Measurements from ENCODE around the gene DAPP1. TPM values are rescaled to one million over a fixed set of nuclear protein-coding genes. Genes with fewer than 3 reads are reported as not detected.
A peak's percentile ranks its signal among the peaks of the same experiment; 100 is the strongest.

The DAPP1 gene
- total and polyA plus RNA-seq, 10 of the 15 experiments (the other 5 are each of a cell fraction or from before 2014, with no cell fraction given): 46.5 to 147 (median 74.2) TPM

DNA sequence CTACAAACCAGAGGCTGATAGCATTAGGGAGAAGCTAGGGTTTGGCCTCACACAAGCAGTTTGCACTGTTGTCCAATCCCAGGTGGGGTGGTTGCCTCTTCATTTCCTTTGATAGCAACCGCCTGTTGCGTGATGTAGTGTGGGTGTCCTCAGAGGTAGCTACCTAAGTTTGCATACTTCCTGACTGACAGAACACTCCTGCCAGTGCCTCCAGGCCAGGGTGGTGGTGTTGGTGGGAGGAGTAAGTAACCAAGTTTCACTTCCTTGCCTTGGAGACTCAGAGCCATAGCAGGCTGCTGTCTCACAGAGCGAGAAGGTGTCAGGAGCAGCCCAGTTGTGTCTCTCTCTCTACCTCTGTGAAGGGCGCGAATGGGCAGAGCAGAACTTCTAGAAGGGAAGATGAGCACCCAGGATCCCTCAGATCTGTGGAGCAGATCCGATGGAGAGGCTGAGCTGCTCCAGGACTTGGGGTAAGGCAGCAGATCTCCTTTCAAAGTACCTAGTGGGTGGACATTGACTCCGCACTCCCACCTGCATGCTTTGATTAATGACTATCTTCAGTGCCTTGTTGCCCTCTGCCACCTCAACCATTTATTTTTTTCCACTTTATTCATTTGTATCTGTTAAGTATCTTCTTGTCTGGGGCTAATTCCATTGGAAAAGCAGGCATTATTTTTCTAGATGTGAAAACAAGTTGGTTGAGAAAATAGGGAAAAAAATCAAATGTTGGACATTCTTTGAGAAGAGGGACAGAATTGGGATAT, at the start of gene DAPP1 (continued):
- no peak for TF ChIP-seq GABPA (IDR thresholded peaks at IDR 0.05; ENCODE audit: low read depth)
- no peak for TF ChIP-seq HDAC2 (IDR thresholded peaks at IDR 0.05)
- peak; percentile 56; the same call in 1 of the 2 replicates for TF ChIP-seq CREM (IDR thresholded peaks at IDR 0.05; ENCODE audit: low read depth)
- peak; percentile 16; the same call in 1 of the 2 replicates for TF ChIP-seq STAT1 (conservative IDR thresholded peaks at IDR 0.05)
- TF ChIP-seq, protein P1, sequence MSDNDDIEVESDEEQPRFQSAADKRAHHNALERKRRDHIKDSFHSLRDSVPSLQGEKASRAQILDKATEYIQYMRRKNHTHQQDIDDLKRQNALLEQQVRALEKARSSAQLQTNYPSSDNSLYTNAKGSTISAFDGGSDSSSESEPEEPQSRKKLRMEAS (IDR thresholded peaks at IDR 0.05; ENCODE audit: low read depth, low read length): 0 out of 2 replicates have a peak, but pooled peaks have one; percentile 35
- TF ChIP-seq BMI1 (IDR thresholded peaks at IDR 0.05; ENCODE audit: borderline replicate concordance): no peak
- no peak for TF ChIP-seq SIX5 (IDR thresholded peaks at IDR 0.05; ENCODE audit: low read depth, low read length, severe bottlenecking)
- no peak for TF ChIP-seq NR2C2 (IDR thresholded peaks at IDR 0.05; ENCODE audit: borderline replicate concordance, control insufficient read depth, insufficient read length, low read depth)
- TF ChIP-seq MEF2B (IDR thresholded peaks at IDR 0.05; ENCODE audit: partially characterized antibody, poor library complexity, severe bottlenecking): no peak
- peak; percentile 91; the same call in 1 of the 2 replicates for TF ChIP-seq WRNIP1 (IDR thresholded peaks at IDR 0.05; ENCODE audit: borderline replicate concordance, low read depth, low read length)
- peak; percentile 28; the same call in 1 of the 2 replicates for TF ChIP-seq ZBED1 (IDR thresholded peaks at IDR 0.05; ENCODE audit: borderline replicate concordance)
- peak; percentile 99 for TF ChIP-seq SPI1 (IDR thresholded peaks at IDR 0.05; ENCODE audit: borderline replicate concordance, insufficient read depth, low read depth, low read length)
- peak; percentile 65; the same call in 1 of the 2 replicates for TF ChIP-seq MTA3 (IDR thresholded peaks at IDR 0.05; ENCODE audit: borderline replicate concordance, low read length)
- TF ChIP-seq, protein P2, sequence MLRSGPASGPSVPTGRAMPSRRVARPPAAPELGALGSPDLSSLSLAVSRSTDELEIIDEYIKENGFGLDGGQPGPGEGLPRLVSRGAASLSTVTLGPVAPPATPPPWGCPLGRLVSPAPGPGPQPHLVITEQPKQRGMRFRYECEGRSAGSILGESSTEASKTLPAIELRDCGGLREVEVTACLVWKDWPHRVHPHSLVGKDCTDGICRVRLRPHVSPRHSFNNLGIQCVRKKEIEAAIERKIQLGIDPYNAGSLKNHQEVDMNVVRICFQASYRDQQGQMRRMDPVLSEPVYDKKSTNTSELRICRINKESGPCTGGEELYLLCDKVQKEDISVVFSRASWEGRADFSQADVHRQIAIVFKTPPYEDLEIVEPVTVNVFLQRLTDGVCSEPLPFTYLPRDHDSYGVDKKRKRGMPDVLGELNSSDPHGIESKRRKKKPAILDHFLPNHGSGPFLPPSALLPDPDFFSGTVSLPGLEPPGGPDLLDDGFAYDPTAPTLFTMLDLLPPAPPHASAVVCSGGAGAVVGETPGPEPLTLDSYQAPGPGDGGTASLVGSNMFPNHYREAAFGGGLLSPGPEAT (IDR thresholded peaks at IDR 0.05; ENCODE audit: low read depth): peak; percentile 72; the same call in 1 of the 2 replicates
- TF ChIP-seq CREB1 (IDR thresholded peaks at IDR 0.05; ENCODE audit: low read depth): peak; percentile 79; the same call in 1 of the 2 replicates
- peak; percentile 92 for TF ChIP-seq IKZF1 (conservative IDR thresholded peaks at IDR 0.05)
- TF ChIP-seq ZNF217 (IDR thresholded peaks at IDR 0.05): peak; percentile 41; the same call in 1 of the 2 replicates
- TF ChIP-seq, protein P3, sequence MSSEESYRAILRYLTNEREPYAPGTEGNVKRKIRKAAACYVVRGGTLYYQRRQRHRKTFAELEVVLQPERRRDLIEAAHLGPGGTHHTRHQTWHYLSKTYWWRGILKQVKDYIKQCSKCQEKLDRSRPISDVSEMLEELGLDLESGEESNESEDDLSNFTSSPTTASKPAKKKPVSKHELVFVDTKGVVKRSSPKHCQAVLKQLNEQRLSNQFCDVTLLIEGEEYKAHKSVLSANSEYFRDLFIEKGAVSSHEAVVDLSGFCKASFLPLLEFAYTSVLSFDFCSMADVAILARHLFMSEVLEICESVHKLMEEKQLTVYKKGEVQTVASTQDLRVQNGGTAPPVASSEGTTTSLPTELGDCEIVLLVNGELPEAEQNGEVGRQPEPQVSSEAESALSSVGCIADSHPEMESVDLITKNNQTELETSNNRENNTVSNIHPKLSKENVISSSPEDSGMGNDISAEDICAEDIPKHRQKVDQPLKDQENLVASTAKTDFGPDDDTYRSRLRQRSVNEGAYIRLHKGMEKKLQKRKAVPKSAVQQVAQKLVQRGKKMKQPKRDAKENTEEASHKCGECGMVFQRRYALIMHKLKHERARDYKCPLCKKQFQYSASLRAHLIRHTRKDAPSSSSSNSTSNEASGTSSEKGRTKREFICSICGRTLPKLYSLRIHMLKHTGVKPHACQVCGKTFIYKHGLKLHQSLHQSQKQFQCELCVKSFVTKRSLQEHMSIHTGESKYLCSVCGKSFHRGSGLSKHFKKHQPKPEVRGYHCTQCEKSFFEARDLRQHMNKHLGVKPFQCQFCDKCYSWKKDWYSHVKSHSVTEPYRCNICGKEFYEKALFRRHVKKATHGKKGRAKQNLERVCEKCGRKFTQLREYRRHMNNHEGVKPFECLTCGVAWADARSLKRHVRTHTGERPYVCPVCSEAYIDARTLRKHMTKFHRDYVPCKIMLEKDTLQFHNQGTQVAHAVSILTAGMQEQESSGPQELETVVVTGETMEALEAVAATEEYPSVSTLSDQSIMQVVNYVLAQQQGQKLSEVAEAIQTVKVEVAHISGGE (CRISPR knock-in tag; IDR thresholded peaks at IDR 0.05): no peak
- TF ChIP-seq ZZZ3 (IDR thresholded peaks at IDR 0.05; ENCODE audit: control insufficient read depth, insufficient read length, low read depth): no peak
- TF ChIP-seq SMAD5 (IDR thresholded peaks at IDR 0.05; ENCODE audit: low read depth): peak; percentile 92
